ENCODE results near the gene FGD1.

GRCh38 chrX:54449929-54450328, 46.1 kb downstream of the FGD1 start:
- TF ChIP-seq TEAD4 (IDR thresholded peaks at IDR 0.05; ENCODE audit: low read depth, low read length): no peak
- TF ChIP-seq HDAC6 (IDR thresholded peaks at IDR 0.05; ENCODE audit: low read depth, low read length): no peak
- no peak for TF ChIP-seq CHD2 (IDR thresholded peaks at IDR 0.05; ENCODE audit: low read length)
- no peak for TF ChIP-seq CTCF (IDR thresholded peaks at IDR 0.05; ENCODE audit: control extremely low read depth in 1 of 3, insufficient read depth in 1 of 3, low read depth in 1 of 3, low read length in 3 of 3)
- TF ChIP-seq SAP30 (IDR thresholded peaks at IDR 0.05; ENCODE audit: insufficient read depth, insufficient replicate concordance, low read length): no peak
- TF ChIP-seq ATF2 (IDR thresholded peaks at IDR 0.05; ENCODE audit: low read length): no peak
- no peak for TF ChIP-seq E2F6 (IDR thresholded peaks at IDR 0.05)
- TF ChIP-seq CEBPB (IDR thresholded peaks at IDR 0.05; ENCODE audit: low read depth, low read length): no peak
- TF ChIP-seq NANOG (IDR thresholded peaks at IDR 0.05; ENCODE audit: insufficient read depth, low read depth, low read length, poor library complexity, severe bottlenecking): no peak
- no peak for TF ChIP-seq RAD21 (IDR thresholded peaks at IDR 0.05 in 1 of 2, conservative IDR thresholded peaks at IDR 0.05 in 1 of 2; ENCODE audit: low read depth in 2 of 2, low read length in 2 of 2)
- TF ChIP-seq SP1 (IDR thresholded peaks at IDR 0.05; ENCODE audit: low read depth, low read length): no peak
